Fibroblast of skin of left quadriceps (primary cell): ENCODE results near the gene MZT2B.
"Not testable (repeated sequence)": the region's sequence is repeated elsewhere in the genome, so short reads cannot be mapped to it uniquely, and the experiment has no call there.

Experiments
- DNase-seq, 2 experiments: peaks; one replicate each; pipeline ENCODE4 v3.0.0-alpha.2; 2013; ENCODE audit warnings: low read depth in 2 of 2

The MZT2B gene

DNA sequence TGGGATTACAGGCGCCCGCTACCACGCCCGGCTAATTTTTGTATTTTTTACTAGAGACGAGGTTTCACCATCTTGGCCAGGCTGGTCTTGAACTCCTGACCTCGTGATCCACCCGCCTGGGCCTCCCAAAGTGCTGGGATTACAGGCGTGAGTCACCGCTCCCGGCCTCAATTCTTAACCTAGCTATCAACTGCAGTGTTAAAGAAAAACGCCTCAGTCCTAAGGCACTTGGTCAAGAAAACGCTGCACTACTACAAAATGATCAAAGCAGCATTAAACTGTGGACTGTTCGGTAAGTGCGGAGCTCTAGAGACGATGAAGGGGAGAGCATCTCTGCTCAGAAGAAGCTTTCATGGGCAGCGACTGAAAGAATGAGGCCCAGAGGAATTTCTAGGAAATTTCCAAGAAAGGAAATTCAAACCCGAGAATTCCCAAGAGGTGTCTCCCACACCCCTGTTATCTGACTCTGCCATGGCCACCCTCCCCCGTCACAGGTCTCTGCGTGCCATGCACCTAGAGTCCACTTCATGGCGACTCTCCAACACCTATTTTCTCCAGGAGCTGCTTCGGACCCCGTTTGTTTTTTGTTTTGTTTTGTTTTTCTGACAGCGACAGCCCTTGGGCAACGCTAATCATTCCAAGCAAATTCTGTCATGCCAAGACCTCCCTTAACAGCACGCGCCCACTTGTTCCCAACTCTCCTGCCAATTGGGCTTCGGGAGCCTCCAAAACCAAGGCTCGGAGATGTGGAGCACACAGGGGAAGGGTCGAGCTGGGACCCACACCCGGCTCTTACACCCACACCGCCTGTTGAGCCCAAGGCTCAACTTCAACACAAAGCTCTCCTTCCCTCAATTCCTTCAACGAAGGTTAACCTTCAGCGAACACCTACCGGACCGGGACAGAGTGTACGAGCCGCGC is 1.4 kb upstream of the MZT2B start:
- DNase-seq: not testable (repeated sequence)

DNA sequence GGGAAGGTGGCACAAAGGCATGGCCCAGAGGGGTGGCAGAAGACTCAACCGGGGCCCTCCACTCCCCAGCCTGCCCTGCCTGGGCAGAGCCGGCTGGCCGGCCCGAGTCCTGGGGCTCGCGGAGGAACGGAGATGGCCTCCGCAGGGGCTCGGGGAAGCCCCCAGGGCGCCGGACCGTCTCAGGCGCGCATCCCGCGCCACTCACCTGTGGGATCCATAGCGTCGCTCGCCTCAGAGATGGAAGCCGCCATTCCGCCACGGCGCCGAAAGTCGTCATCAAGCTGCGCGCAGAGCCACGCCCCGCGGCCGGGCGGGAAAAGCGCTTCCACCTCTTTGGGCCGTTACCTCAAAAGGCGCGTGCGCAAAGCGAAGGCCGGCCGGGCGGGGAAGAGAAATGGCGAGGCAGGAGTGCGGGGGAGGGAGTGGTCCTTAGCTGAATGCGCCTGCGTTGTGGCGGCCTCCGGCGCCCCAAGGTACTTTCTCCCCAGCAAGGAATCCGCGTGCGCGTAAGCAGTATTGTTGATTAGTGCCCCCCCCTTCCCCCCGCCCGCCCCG is 660 bp upstream of the MZT2B start, which contains the start of gene SMPD4:
TSS of gene SMPD4 (minus strand) at position 278 of the 555 bp plus-strand sequence. CDS start 5,010 bp downstream, outside the sequence.
- peak; percentile 93 to 94 for DNase-seq

DNA sequence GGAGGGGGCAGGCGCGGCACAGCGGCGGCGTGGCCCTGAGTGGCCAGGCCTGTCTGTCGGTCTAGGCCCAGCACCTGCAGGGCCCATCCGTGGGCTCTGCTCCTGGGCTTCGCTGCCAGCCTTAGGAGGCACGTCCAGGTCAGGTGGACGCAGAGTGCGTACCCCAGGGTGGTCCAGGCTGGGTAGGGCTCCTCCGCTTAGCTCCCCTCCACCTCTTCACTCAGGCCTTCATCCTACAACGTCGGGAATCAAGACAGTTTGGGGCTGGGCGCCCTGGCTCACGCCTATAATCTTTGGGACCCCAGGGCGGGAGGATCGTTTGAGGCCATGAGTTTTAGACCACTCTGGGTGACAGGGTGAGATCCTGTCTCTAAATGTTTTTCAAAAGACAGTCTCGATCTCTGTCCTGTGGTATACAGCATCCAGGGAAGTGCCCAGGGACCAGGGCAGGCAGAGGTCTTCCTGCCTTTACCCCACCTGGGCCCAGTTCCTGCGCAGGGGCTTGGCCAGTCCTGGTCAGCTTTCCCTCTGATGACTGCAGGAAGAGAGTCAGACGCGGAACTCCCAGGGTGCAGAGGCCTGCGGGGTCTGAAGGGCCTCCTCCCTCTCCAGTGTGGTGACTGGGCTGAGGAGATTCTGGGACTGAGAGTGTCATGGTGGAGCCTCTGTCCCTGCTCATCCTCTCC is 907 bp downstream of the MZT2B start:
- DNase-seq: not testable (repeated sequence)

DNA sequence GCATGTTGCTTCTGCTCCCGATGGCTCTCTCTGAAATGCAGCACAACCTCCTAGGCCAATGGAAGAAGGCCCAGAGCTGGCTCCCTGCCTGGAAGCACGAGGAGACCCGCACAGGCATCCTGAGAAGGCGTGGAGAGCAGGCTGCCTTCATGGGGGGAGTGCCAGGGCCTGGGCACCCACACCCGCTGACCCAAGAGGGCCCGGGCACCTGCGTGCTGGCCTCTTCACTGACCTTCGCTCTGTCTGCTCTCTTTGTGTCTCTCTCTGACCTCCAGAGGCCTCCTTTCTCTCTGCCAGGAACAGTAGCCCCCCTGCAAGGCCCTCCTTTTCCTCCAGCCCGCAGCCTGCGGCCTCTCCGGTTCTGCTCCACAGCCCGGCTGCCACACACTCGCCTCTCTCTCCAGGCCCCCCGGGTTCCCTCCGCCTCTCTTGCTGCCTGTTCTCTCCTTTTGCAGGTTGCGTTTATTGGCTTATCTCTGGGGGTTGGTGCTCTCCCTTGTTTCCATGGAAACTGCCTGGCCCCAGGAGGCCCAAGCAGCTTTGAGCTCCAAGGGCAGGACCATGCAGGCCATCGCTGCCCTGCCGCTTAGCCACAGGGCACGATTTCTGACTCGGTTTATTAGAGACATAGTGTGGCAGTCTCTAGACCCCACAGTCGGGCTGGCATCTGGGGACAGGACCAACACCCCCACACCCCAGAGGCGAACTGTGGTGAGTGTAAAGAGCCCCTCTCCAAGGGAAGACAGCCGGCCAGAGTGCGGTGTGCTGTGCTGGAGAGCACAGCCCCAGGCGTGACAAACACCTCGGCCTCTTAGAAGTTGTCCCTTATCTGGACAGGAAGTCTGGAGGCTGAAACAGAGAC is 1.7 kb downstream of the MZT2B start:
- peak; percentile 7 to 8 for DNase-seq

DNA sequence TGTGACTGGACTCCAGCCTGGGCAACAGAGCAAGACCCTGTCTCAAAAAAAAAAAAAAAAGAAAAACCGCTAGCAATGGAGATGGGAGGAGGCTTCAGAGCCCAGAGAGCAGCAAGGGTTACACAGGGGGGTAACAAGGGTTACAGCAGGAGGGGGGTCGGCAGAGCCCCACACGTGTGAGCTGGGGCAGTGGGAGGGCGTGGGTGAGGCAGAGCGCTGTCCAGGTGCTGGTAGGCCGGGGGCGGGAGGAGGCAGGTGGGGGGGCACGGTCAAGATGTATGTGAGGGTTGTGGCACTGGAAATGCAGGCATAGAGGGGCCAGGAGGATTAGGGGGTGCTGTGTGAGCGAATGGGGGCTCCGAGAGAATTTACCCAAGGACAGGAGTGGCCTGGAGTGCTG is 3.4 kb downstream of the MZT2B start:
- DNase-seq: no peak

DNA sequence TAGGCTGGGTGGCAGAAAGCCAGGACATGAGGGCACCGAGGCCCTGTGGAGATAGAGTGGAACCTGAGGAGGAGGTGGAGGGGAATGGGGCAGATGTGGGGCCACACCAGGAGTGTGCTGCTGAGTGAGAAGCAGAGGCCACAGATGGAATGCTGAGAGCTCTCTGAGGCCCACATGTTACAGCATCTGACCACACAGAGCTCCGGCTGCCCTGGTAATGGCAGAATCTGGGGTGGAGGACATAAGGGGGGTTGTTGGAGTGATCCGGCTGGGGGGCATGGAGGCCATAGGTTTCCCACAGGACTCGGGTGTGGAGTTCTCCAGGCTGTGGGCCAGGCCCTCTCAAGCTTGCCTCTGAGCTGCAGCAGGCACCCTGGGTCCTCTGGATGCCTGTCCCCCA is 3.8 kb downstream of the MZT2B start:
- no peak for DNase-seq

DNA sequence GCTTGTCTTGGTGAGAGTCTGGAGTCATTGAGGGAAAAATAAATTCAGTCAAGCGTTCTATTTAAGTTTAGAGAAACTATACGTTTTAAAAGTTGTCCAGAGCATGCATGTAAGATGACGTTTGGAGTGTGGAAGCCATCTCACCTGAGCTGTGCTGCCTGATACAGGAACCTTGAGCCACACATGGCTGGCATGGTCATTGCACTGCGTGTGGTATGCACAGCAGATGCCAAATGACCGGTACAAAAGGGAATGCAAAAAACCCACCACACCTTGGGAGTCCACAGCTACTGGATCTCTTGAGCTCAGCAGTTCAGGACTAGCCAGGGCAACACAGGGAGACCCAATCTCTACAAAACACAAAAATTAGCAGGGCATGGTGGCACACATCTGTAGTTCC is 4.3 kb downstream of the MZT2B start:
- DNase-seq: no peak

DNA sequence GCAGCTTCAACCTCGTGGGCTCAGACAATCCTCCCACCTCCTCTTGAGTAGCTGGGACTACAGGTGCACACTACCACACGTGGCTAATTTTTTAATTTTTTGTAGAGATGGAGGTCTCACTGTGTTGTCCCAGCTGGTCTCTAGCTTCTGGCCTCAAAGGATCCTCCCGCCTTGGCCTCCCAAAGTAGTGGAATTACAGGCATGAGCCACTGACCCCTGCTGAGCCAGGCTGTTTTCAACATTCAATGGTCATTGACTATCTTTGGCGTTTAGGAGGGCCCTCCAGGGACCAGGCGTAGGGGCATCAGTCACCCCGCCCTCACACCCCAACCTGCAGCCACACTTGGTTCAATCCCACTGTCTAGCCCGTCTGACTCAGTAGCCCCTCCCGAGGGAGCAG is 5.2 kb downstream of the MZT2B start:
- no peak for DNase-seq

DNA sequence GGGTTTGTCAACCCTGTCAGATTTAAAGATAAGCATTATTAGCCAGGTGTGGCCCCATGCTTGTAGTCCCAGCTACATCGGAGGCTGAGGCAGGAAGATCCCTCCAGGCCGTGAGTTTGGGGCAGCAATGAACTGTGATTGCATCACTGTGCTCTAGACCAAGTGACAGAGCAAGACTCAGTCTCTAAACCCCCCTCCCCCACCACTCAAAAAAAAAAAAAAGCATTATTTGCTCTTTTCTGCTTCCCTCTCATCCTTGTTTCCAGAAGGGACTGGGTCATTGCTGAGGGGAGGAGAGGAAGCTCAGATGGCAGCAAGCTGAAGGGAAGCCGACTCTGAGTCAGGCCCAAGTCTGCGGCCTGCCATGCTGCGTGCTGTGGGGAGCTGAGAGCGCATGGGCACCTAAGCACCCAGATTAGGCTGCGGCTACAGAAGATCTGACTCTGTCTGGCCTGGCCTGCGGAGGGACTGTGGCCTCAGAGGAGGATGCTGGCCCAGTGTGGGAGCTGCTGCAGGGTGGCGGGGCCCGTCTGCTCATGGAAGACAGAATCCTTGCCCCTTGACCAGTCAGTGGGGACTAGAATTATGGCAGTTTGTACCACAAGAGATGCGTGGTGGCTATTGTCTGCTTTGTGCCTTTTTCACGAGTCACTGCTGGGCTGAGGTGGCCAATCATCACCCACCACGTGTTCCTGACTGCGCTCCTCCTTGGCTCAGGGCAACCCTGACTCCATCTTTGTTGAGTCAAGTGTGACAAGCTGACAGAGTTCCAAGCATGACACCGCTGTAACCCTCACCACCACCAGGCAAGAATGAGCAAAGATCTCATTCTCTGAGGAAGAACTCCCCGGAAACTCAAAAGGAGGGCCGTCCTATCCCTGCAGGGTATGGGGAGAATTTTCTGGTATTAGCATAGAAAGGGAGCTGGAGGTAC is 6.1 kb downstream of the MZT2B start:
- DNase-seq: not testable (repeated sequence)

DNA sequence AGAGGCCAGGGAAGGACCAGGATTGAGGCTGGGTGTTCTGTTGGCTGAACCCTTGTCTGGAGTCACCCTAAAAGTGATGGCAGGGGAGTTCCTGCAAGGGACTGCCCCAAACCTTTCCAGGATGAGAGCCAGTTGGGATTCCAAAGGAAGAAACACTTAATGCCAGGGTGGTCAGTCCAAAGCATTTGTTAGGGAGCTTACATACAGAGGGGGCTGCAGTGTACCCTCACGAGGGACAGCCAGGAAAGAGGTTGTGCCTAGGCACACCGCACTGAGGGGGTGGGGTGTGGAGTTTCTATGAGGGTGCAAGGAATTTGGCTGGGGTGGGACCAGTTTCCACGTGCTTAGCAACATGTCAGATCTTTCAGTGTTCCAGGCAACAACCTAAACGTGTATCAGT is 6.9 kb downstream of the MZT2B start:
- DNase-seq: not testable (repeated sequence)

DNA sequence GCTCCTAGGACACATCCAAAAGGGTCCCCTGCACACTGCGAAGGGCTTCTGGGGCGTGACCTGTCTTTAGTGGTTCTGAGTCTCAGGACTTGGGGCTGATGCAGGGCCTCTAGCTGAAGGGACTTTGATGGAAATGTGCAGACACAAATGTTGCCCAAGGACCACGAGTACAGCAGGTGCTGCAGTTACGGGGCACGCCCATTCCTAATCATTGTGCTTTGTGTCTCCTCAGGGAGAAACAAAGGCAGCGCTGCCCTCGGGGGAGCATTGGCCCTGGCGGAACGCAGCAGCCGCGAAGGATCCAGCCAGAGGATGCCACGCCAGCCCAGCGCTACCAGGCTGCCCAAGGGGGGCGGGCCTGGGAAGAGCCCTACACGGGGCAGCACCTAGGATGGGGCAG is 8.2 kb downstream of the MZT2B start:
- no peak for DNase-seq

DNA sequence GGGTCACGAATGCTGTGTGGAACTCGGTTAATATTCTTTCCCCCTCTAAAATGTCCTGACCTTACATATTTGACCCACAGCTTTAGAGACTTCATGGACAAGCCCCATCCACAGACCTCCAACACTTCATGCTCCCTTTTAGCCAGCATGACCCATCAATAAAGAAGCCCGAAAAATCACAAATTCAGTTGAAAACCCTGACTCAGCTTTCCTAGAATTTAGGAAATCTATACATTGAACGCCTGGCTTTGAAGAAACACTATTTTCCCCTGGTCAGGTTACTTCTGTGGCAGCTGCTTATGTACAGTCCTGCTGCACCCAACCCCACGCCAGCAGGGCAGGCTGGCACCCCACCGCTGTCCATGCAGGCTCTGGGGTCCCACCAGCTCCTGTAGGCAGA is 9.3 kb downstream of the MZT2B start:
- DNase-seq: not testable (repeated sequence)

DNA sequence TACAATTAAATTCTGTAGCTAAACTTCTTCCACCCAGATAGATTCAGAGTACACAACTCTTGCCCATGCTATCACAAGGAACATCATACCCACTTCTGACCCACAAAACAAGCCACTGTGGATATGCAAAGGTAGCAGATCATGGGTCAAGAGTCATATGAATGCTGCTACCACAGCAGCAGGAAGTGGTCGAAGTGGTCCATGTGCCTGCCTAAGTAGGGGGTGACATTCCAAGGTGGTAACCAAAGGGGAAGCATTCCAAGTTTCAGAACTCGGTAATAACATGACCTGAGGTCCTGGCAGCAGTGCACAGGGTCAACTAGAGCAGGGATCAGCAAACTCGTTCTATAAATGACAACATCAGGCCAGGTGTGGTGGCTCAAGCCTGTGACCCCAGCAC is 10.4 kb downstream of the MZT2B start:
- not testable (repeated sequence) for DNase-seq

DNA sequence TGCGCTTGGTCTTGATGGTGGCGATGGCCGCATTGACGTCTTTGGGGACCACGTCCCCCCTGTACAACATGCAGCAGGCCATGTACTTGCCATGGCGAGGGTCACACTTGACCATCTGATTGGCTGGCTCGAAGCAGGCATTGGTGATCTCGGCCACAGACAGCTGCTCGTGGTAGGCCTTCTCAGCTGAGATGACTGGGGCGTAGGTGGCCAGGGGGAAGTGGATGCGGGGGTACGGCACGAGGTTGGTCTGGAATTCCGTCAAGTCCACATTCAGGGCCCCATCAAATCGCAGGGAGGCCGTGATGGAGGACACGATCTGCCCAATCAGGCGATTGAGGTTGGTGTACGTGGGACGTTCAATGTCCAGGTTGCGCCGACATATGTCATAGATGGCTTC is 11.8 kb downstream of the MZT2B start:
- DNase-seq: not testable (repeated sequence)

DNA sequence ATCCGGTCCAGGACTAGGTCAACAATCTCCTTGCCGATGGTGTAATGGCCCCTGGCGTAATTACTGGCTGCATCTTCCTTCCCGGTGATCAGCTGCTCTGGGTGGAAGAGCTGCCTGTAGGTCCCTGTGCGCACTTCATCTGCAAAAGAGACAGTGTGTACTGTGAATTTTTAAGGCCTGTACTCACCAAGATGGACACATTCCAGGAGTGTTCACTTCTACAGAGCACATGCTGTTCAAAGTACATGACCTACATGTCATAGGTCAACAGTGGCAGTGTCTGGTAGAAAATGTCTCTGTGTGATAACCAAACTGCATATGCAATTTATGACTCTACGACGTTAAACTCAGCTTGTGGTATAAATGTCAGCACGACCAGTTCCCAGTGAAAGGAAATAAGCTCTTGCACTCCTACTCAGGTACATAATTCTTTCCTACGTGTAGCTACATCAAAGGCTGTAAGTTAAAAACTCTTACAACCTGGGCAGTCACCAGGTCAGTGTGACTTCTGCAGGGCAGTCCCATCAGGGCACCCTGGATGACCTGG is 13.1 kb downstream of the MZT2B start:
- DNase-seq: not testable (repeated sequence)

DNA sequence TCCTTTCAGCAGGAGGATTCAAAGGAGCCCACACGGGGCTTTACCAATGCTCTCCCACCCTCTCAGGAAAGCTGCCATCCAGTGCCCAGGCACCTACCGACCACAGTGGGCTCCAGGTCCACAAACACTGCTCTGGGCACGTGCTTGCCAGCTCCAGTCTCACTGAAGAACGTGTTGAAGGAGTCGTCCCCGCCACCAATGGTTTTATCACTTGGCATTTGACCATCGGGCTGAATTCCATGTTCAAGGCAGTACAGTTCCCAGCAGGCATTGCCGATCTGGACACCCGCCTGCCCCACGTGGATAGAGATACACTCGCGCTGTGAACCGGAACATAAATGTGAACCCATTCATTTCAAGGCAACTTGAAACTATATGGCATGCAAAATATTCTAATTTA is 14.0 kb downstream of the MZT2B start:
- DNase-seq: not testable (repeated sequence)

DNA sequence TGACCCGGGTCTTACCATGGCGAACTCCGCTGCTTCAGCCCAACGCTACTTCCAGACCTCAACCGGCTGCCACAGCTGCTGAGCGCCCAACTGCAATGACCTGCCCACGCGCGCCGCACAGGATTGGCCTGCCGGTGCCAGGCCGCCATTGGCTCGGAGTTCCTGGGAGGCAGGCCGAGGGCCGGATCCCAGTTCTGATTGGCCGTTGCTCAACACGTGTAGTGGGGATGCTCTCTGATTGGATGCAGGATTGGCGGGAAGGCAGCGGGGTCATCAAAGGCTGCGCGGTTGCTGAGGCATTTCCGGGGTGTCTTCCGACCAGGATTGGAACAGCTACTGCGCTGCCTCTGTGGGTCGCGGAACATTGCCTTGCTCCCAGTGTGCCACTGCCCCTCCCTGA is 16.3 kb downstream of the MZT2B start, which contains the start of gene TUBA3E:
TSS of gene TUBA3E (minus strand) at position 97 of the 400 bp plus-strand sequence. CDS start at position 18, 79 bp downstream.
- DNase-seq: no peak

DNA sequence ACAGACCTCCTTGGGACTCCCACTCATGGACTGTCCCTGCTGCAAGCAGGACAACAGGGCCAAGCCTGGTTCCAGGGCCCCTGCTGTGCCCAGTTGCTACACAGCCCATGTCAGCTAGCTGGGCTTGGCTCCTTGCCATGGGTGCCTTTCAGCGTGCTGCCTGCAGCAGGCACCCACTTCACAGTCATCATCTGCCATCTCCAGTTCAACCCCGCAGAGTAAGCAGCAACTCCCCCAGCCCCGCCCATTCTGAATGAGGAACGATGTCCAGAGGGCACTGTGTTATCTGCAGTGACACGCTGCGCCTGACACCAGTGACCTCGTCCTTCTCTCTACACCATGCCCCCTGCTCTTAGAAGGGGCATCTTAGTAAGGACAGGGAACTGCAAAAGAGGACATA is 20.5 kb downstream of the MZT2B start:
- not testable (repeated sequence) for DNase-seq

DNA sequence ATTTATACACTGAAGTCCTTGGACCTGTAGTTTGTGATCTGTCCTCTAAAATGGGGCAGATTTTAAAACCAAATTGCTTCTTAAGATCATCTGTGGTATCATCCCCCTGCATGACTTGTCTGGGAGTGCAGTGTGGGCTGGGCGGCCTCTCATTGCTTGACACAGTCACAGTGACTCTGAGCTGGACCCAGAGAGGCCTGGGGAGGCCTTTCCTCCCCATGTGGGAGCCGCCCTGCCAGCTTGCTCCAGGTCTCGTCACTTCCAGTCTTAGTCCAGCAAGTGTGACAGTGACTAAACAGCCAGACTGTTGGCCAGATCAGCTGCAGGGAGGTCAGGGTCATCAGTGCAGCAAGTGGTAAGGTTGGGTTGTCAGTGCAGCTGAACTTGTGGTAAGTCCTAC is 21.1 kb downstream of the MZT2B start:
- not testable (repeated sequence) for DNase-seq

DNA sequence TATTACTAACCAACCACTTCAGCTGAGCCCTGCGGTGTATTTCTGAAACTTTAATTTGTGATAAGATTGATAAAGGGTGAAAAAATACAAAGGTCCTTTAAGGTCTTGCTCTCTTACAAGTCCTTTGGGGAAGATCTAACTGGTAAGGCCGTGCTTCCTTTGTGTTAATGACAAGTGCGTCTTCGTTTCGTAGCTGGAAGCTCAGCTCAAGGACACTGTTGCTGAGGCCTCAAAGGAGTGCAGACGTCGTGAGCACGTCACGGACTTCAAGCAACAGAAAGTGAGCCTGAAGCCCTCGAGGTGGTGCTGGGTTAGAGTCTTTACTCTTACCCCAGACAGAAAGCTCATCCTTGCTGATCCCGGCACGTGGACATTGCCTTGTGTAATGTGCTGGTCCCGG is 25.0 kb downstream of the MZT2B start:
- not testable (repeated sequence) for DNase-seq
